ENCODE data around the gene CDK5RAP1.
A peak's percentile ranks its signal among the peaks of the same experiment; 100 is the strongest.

The CDK5RAP1 gene

DNA sequence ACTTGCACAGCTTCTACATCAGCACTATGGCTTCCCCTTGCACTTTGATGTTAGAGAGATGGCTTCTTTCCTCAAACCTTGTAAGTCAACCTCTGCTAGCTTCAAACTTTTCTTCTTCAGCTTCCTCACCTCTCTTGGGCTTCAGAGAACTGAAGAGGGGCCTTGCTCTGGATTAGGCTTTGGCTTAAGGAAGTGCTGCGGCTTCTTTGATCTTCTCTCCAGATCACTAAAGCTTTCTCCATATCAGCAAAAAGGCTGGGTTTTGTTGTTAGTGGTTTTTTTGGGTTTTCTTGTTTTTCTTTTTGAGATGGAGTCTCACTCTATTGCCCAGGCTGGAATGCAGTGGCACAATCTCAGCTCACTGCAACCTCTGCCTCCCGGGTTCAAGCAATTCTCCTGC lies 24.0 kb downstream of the CDK5RAP1 start:
- no peak for ATAC-seq
- TF ChIP-seq CSDC2 (CRISPR knock-in tag; IDR thresholded peaks at IDR 0.05) (no peak), ZNF565 (CRISPR knock-in tag; conservative IDR thresholded peaks at IDR 0.05; ENCODE audit: low read depth) (no peak), ISL1 (CRISPR knock-in tag; IDR thresholded peaks at IDR 0.05) (no peak), BACH2 (CRISPR knock-in tag; IDR thresholded peaks at IDR 0.05; ENCODE audit: borderline replicate concordance) (no peak), ZC3H10 (CRISPR knock-in tag; IDR thresholded peaks at IDR 0.05) (no peak), ZFP30 (CRISPR knock-in tag; IDR thresholded peaks at IDR 0.05) (no peak)
- TF ChIP-seq, protein P1, sequence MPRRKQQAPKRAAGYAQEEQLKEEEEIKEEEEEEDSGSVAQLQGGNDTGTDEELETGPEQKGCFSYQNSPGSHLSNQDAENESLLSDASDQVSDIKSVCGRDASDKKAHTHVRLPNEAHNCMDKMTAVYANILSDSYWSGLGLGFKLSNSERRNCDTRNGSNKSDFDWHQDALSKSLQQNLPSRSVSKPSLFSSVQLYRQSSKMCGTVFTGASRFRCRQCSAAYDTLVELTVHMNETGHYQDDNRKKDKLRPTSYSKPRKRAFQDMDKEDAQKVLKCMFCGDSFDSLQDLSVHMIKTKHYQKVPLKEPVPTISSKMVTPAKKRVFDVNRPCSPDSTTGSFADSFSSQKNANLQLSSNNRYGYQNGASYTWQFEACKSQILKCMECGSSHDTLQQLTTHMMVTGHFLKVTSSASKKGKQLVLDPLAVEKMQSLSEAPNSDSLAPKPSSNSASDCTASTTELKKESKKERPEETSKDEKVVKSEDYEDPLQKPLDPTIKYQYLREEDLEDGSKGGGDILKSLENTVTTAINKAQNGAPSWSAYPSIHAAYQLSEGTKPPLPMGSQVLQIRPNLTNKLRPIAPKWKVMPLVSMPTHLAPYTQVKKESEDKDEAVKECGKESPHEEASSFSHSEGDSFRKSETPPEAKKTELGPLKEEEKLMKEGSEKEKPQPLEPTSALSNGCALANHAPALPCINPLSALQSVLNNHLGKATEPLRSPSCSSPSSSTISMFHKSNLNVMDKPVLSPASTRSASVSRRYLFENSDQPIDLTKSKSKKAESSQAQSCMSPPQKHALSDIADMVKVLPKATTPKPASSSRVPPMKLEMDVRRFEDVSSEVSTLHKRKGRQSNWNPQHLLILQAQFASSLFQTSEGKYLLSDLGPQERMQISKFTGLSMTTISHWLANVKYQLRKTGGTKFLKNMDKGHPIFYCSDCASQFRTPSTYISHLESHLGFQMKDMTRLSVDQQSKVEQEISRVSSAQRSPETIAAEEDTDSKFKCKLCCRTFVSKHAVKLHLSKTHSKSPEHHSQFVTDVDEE (CRISPR knock-in tag; IDR thresholded peaks at IDR 0.05) = no peak

DNA sequence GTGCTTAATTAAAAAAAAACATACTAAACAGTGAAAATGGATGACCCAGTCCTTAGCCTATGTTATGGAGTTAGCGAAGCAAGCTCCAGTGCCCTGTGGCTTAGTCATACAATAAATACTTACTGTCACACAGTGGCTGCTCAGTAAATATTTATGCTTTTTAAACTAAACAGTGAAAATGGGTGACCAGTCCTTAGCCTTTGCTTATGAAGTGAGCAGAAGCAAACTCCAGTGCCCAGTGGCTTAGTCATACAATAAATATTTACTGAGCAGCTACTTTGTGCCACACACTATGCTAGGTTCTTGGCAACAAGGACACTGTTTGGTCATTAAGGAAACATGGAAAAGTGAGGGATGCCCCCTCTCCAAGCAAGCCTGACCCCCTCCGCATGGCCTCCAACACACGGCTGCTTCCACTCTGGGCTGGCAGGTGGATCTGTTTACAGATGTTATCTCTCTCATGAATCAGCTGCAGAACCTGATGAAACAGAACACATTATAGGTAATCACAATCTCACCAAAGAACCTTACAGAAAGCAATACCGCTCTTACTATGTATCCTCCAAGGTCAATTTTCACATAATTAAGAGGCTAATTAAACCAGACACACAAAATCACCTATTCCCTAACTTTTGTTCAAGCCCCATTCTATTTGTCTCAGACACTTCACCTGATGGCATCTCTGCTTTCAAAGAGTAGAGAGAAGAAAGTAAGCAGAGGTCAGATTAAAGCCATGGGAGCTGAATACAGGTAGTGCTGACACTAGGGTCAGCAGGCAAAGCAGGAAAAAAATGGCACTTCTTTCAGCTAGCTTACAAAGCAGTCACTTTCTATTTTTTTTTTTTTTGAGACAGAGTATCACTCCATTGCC lies 27.3 kb downstream of the CDK5RAP1 start:
- TF ChIP-seq PPARA (CRISPR knock-in tag; IDR thresholded peaks at IDR 0.05; ENCODE audit: borderline replicate concordance) = no peak
- peak; percentile 74 for ATAC-seq

DNA sequence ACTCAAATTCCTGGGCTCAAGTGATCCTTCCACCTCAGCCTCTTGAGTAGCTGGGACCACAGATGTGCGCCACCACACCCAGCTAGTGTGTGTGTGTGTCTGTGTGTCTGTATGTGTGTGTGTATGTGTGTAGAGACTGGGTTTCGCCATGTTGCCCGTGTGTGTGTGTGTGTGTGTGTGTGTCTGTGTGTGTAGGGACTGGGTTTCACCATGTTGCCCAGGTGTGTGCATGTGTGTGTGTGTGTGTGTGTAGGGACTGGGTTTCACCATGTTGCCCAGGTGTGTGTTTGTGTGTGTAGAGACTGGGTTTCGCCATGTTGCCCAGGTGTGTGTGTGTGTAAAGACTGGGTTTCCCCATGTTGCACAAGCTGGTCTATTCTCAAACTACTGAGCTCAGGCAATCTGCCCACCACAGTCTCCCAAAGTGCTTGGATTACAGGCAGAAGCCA lies 28.3 kb downstream of the CDK5RAP1 start:
- no peak for TF ChIP-seq ZFP3 (CRISPR knock-in tag; IDR thresholded peaks at IDR 0.05)
- TF ChIP-seq, protein P2, sequence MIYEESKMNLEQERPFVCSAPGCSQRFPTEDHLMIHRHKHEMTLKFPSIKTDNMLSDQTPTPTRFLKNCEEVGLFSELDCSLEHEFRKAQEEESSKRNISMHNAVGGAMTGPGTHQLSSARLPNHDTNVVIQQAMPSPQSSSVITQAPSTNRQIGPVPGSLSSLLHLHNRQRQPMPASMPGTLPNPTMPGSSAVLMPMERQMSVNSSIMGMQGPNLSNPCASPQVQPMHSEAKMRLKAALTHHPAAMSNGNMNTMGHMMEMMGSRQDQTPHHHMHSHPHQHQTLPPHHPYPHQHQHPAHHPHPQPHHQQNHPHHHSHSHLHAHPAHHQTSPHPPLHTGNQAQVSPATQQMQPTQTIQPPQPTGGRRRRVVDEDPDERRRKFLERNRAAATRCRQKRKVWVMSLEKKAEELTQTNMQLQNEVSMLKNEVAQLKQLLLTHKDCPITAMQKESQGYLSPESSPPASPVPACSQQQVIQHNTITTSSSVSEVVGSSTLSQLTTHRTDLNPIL (CRISPR knock-in tag; IDR thresholded peaks at IDR 0.05; ENCODE audit: low read depth) = no peak
- TF ChIP-seq ZC3H10 (CRISPR knock-in tag; IDR thresholded peaks at IDR 0.05) = no peak
- TF ChIP-seq ISL1 (CRISPR knock-in tag; IDR thresholded peaks at IDR 0.05) = no peak
- TF ChIP-seq SNAI2 (CRISPR knock-in tag; IDR thresholded peaks at IDR 0.05) = no peak
- TF ChIP-seq RARB (CRISPR knock-in tag; IDR thresholded peaks at IDR 0.05) = no peak
- TF ChIP-seq ZNF565 (CRISPR knock-in tag; conservative IDR thresholded peaks at IDR 0.05; ENCODE audit: low read depth) = no peak
- TF ChIP-seq CSDC2 (CRISPR knock-in tag; IDR thresholded peaks at IDR 0.05) = no peak
- TF ChIP-seq OSR1 (CRISPR knock-in tag; IDR thresholded peaks at IDR 0.05) = no peak
- TF ChIP-seq ZNF70 (CRISPR knock-in tag; IDR thresholded peaks at IDR 0.05) = no peak
- no peak for TF ChIP-seq GLIS3 (CRISPR knock-in tag; IDR thresholded peaks at IDR 0.05)
- TF ChIP-seq, protein P3, sequence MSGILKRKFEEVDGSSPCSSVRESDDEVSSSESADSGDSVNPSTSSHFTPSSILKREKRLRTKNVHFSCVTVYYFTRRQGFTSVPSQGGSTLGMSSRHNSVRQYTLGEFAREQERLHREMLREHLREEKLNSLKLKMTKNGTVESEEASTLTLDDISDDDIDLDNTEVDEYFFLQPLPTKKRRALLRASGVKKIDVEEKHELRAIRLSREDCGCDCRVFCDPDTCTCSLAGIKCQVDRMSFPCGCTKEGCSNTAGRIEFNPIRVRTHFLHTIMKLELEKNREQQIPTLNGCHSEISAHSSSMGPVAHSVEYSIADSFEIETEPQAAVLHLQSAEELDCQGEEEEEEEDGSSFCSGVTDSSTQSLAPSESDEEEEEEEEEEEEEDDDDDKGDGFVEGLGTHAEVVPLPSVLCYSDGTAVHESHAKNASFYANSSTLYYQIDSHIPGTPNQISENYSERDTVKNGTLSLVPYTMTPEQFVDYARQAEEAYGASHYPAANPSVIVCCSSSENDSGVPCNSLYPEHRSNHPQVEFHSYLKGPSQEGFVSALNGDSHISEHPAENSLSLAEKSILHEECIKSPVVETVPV (CRISPR knock-in tag; IDR thresholded peaks at IDR 0.05) = no peak
- TF ChIP-seq ESRRG (CRISPR knock-in tag; IDR thresholded peaks at IDR 0.05) = no peak
- TF ChIP-seq ARNTL (CRISPR knock-in tag; IDR thresholded peaks at IDR 0.05; ENCODE audit: borderline replicate concordance, low read depth) = no peak
- no peak for TF ChIP-seq TOX (CRISPR knock-in tag; IDR thresholded peaks at IDR 0.05; ENCODE audit: borderline replicate concordance)
- TF ChIP-seq ZFP30 (CRISPR knock-in tag; IDR thresholded peaks at IDR 0.05) = no peak
- no peak for ATAC-seq

DNA sequence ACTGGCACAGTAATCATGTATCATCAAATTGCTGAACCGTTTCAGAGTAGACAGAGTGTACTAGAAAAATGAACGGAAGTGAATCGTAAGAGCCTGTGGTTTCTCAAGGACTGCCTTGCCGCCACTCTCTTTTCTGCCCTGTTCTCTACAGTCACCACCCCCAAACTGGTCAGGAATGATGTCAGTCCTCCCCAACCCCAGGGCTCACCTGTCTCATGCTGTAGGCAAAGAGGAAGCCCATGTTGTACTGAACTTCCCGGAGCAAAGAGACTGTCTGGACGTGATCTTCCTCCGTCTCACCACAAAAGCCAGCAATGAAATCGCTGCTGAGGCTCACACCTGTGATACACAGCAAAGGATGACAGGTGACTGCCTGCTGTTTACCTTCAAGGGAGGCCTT lies 31.0 kb downstream of the CDK5RAP1 start:
- no peak for ATAC-seq
- no peak for TF ChIP-seq ZNF8 (CRISPR knock-in tag; IDR thresholded peaks at IDR 0.05)
- no peak for TF ChIP-seq TOX (CRISPR knock-in tag; IDR thresholded peaks at IDR 0.05; ENCODE audit: borderline replicate concordance)
- no peak for TF ChIP-seq BACH2 (CRISPR knock-in tag; IDR thresholded peaks at IDR 0.05; ENCODE audit: borderline replicate concordance)
- no peak for TF ChIP-seq CSDC2 (CRISPR knock-in tag; IDR thresholded peaks at IDR 0.05)
- TF ChIP-seq ESRRG (CRISPR knock-in tag; IDR thresholded peaks at IDR 0.05) = no peak
- TF ChIP-seq ISL1 (CRISPR knock-in tag; IDR thresholded peaks at IDR 0.05) = no peak
- TF ChIP-seq, protein P1 (CRISPR knock-in tag; IDR thresholded peaks at IDR 0.05) = no peak
- no peak for TF ChIP-seq SNAI2 (CRISPR knock-in tag; IDR thresholded peaks at IDR 0.05)
- no peak for TF ChIP-seq ZC3H10 (CRISPR knock-in tag; IDR thresholded peaks at IDR 0.05)
- no peak for TF ChIP-seq GLIS3 (CRISPR knock-in tag; IDR thresholded peaks at IDR 0.05)
- TF ChIP-seq ARNTL (CRISPR knock-in tag; IDR thresholded peaks at IDR 0.05; ENCODE audit: borderline replicate concordance, low read depth) = no peak
- TF ChIP-seq, protein P3 (CRISPR knock-in tag; IDR thresholded peaks at IDR 0.05) = no peak
- TF ChIP-seq OSR1 (CRISPR knock-in tag; IDR thresholded peaks at IDR 0.05) = no peak
- TF ChIP-seq, protein P4, sequence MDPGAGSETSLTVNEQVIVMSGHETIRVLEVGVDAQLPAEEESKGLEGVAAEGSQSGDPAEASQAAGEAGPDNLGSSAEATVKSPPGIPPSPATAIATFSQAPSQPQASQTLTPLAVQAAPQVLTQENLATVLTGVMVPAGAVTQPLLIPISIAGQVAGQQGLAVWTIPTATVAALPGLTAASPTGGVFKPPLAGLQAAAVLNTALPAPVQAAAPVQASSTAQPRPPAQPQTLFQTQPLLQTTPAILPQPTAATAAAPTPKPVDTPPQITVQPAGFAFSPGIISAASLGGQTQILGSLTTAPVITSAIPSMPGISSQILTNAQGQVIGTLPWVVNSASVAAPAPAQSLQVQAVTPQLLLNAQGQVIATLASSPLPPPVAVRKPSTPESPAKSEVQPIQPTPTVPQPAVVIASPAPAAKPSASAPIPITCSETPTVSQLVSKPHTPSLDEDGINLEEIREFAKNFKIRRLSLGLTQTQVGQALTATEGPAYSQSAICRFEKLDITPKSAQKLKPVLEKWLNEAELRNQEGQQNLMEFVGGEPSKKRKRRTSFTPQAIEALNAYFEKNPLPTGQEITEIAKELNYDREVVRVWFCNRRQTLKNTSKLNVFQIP (CRISPR knock-in tag; IDR thresholded peaks at IDR 0.05; ENCODE audit: borderline replicate concordance, low read depth) = no peak
- no peak for TF ChIP-seq ZFP30 (CRISPR knock-in tag; IDR thresholded peaks at IDR 0.05)
- no peak for TF ChIP-seq TCF4 (CRISPR knock-in tag; IDR thresholded peaks at IDR 0.05; ENCODE audit: borderline replicate concordance)
- TF ChIP-seq ZNF70 (CRISPR knock-in tag; IDR thresholded peaks at IDR 0.05) = no peak
- no peak for TF ChIP-seq RARB (CRISPR knock-in tag; IDR thresholded peaks at IDR 0.05)
